ENCODE results near the gene VPS51.

DNA sequence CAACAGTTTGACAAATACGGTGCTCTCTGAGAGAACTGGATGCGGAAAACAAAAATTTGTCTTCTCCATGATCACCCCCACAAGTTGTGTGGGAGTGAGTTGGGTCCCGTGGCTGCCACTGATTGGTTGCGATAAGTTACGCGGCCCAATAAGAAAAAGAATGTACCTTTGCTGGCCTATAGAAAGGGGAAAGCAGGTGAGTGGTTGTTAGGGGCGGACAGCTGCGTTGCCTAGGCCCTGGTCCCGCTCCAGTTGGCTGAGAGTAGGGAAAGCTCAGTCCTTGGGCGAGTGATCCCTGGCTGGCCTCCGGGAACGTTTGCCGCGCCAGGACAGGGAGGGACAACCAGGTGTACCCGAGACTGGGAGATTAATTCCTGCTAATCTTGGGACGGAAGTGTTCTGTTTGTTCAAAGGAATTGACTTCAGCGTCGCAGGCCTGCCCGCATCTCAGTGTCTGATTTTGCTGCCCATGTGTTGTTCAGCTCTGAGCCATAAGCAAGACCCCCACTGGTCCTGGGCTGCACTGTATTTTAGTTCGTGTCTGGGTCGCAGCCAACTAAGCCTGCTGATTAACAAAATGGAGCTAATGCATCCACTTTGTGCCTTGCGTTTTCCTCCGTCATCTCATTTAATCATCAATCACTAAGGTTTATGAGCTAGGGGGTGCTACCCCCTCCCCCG lies 39.1 kb downstream of the VPS51 start:
- TF ChIP-seq, protein P1, sequence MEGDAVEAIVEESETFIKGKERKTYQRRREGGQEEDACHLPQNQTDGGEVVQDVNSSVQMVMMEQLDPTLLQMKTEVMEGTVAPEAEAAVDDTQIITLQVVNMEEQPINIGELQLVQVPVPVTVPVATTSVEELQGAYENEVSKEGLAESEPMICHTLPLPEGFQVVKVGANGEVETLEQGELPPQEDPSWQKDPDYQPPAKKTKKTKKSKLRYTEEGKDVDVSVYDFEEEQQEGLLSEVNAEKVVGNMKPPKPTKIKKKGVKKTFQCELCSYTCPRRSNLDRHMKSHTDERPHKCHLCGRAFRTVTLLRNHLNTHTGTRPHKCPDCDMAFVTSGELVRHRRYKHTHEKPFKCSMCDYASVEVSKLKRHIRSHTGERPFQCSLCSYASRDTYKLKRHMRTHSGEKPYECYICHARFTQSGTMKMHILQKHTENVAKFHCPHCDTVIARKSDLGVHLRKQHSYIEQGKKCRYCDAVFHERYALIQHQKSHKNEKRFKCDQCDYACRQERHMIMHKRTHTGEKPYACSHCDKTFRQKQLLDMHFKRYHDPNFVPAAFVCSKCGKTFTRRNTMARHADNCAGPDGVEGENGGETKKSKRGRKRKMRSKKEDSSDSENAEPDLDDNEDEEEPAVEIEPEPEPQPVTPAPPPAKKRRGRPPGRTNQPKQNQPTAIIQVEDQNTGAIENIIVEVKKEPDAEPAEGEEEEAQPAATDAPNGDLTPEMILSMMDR (IDR thresholded peaks at IDR 0.05 in 2 of 3, conservative IDR thresholded peaks at IDR 0.05 in 1 of 3; ENCODE audit: control insufficient read depth in 2 of 3, extremely low read depth in 1 of 3, insufficient read depth in 1 of 3, low read depth in 3 of 3, low read length in 3 of 3) = no peak
- no peak for TF ChIP-seq SUPT20H (IDR thresholded peaks at IDR 0.05; ENCODE audit: borderline replicate concordance, control insufficient read depth, low read depth, low read length)
- TF ChIP-seq, protein P2, sequence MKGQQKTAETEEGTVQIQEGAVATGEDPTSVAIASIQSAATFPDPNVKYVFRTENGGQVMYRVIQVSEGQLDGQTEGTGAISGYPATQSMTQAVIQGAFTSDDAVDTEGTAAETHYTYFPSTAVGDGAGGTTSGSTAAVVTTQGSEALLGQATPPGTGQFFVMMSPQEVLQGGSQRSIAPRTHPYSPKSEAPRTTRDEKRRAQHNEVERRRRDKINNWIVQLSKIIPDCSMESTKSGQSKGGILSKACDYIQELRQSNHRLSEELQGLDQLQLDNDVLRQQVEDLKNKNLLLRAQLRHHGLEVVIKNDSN (IDR thresholded peaks at IDR 0.05; ENCODE audit: borderline replicate concordance, extremely low read length, insufficient read depth, low read depth, low read length) = no peak
- no peak for TF ChIP-seq ZSCAN29 (IDR thresholded peaks at IDR 0.05)
- TF ChIP-seq BACH1 (IDR thresholded peaks at IDR 0.05; ENCODE audit: borderline replicate concordance) = 0 out of 2 replicates have a peak, but pooled peaks have one; percentile 19
- peak; percentile 39 for TF ChIP-seq POLR2AphosphoS5 (IDR thresholded peaks at IDR 0.05; ENCODE audit: low read length)
- TF ChIP-seq EZH2 (IDR thresholded peaks at IDR 0.05; ENCODE audit: borderline replicate concordance, control insufficient read depth, low read depth, low read length) = no peak
- TF ChIP-seq, protein P3, sequence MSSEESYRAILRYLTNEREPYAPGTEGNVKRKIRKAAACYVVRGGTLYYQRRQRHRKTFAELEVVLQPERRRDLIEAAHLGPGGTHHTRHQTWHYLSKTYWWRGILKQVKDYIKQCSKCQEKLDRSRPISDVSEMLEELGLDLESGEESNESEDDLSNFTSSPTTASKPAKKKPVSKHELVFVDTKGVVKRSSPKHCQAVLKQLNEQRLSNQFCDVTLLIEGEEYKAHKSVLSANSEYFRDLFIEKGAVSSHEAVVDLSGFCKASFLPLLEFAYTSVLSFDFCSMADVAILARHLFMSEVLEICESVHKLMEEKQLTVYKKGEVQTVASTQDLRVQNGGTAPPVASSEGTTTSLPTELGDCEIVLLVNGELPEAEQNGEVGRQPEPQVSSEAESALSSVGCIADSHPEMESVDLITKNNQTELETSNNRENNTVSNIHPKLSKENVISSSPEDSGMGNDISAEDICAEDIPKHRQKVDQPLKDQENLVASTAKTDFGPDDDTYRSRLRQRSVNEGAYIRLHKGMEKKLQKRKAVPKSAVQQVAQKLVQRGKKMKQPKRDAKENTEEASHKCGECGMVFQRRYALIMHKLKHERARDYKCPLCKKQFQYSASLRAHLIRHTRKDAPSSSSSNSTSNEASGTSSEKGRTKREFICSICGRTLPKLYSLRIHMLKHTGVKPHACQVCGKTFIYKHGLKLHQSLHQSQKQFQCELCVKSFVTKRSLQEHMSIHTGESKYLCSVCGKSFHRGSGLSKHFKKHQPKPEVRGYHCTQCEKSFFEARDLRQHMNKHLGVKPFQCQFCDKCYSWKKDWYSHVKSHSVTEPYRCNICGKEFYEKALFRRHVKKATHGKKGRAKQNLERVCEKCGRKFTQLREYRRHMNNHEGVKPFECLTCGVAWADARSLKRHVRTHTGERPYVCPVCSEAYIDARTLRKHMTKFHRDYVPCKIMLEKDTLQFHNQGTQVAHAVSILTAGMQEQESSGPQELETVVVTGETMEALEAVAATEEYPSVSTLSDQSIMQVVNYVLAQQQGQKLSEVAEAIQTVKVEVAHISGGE (CRISPR knock-in tag; IDR thresholded peaks at IDR 0.05) = no peak
- TF ChIP-seq, protein P4, sequence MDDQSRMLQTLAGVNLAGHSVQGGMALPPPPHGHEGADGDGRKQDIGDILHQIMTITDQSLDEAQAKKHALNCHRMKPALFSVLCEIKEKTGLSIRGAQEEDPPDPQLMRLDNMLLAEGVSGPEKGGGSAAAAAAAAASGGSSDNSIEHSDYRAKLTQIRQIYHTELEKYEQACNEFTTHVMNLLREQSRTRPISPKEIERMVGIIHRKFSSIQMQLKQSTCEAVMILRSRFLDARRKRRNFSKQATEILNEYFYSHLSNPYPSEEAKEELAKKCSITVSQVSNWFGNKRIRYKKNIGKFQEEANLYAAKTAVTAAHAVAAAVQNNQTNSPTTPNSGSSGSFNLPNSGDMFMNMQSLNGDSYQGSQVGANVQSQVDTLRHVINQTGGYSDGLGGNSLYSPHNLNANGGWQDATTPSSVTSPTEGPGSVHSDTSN (IDR thresholded peaks at IDR 0.05; ENCODE audit: insufficient replicate concordance, low read depth, low read length) = no peak
- no peak for TF ChIP-seq NBN (IDR thresholded peaks at IDR 0.05)
- TF ChIP-seq SUZ12 (IDR thresholded peaks at IDR 0.05; ENCODE audit: unreplicated experiment) = no peak
- TF ChIP-seq KLF5 (IDR thresholded peaks at IDR 0.05; ENCODE audit: partially characterized antibody) = peak; percentile 98

Data from GM12878 (cell line).